NCI-H2029 (cell line): ENCODE measurements around the gene IFT25.

Experiments used
- DNase-seq: peaks from one replicate; lab custom pipeline; 2025; lab: John Stamatoyannopoulos, UW

IFT25 gene

DNA sequence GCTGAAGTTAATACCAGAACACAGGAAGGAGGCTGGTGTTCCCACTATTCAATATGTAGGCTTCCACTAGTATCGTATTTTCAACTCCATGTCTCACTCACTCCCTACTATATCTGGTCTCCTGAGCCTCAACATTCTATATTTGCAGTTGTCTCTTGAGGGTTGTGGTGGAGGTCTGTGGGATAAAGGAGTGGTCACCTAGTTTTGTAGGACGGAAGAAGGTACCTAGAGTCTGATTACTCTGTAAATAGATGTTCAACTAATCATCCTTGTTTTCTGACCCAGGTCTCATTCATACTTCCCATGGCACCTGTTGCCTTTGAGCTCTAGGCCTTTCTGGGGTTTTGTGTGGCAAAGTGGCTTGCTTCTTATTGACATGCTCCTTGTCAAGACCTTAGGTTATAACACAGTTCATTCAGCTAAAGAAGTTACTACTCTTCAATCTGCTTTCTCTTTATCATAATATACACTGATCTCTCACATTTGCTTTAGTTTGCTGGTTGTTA is 18.1 kb downstream of the IFT25 start:
- no peak for DNase-seq

DNA sequence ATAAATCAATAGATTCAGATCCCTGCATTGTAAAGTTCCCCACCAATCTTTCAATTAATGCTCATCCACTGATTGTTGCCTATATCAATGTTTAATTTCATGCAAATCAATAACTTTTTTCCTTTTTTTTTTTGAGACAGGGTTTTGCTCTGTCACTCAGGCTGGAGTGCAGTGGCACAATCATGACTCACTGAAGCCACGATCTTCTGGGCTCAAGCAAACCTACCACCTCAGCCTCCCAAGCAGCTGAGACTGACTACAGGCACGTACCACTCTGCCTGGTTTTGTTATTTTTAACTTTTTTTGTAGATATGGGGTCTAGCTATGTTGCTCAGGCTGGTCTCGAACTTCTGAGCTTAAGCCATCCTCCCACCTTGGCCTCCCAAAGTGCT is 25.8 kb downstream of the IFT25 start:
- DNase-seq: no peak

DNA sequence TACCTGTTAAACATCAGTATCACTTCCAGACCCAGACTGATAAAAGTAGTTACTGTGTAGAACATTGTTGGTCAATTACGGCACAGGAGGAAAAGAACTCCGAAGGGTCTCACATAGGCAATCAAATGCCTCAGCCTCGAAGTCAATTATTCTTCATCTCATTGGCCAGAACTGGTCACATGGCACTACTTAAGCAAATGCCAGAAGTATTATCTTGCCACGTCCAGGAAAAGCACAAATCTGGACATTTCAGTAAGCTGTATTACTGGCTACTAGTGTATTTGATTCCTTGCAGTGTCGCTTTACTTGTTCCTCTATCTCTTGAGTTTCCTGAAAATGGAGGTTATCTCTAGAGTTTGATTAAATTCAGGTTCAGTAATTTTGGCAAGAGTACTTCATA is 27.2 kb downstream of the IFT25 start:
- no peak for DNase-seq

DNA sequence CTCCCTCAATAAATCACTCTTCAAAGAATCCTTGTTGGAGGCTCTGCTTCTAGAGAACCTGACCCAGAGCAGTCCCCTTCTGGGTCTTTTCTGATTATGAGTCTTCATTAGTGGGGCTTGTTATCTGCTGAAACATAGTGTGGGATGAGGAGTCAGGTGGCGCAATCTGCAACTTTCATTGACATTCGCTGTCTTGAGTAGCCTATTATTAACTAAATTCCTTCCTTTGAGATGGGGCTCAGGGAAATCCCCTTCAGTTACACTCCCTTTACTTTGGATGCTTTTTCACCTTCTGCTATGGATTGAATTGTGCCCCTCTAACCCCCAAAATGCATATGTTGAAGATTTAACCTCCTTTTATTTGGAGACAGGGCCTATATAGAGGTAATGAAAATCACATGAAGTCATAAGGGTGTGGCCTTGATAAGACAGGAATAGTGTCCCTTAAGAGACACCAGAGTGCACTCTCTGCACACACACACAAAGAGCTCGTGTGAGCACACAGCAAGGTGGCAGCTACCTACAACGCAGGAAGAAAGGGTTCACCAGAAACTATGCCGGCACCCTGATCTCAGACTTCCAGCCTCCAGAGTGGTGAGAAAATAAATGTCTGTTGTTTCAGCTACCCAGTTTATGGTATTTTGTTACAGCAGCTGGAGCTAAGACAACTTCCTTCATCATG is 32.0 kb downstream of the IFT25 start:
- peak; percentile 38 for DNase-seq

DNA sequence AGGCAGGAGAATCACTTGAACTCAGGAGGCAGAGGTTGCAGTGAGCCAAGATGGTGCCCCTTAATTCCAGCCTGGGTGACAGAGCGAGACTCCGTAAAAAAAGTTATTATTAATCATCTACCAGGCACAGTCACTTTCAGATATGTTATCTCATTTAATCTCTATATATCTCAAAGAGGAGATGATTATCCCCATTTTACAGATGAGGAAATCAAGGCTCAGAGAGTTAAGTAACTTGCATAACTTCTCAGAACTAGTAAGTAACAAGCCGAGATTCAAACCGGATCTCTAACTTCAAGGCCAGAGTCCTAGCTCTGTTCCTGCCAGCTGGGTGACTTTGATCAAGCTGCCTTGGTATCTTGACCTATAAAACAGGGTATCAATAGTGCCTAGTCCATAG is 34.1 kb downstream of the IFT25 start:
- no peak for DNase-seq

DNA sequence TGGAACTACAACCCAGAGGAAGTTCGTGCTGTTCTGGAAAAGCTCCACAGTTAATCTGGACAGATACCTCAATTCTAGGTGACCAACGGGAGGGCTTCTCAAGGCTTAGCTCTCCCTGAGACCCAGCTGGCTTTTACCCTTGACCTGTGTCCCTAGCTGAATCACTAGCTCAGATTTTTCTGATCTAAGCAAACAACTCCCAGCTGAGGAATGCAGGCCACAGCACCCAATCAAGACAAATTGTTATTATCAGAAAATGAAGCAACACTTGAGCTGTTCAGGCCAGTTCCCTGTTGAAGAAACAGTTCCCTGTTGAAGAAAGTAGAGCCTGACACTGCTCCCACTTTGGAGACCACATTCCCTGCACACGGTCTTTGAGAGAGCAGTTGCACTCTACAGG is 35.6 kb downstream of the IFT25 start:
- DNase-seq: no peak

DNA sequence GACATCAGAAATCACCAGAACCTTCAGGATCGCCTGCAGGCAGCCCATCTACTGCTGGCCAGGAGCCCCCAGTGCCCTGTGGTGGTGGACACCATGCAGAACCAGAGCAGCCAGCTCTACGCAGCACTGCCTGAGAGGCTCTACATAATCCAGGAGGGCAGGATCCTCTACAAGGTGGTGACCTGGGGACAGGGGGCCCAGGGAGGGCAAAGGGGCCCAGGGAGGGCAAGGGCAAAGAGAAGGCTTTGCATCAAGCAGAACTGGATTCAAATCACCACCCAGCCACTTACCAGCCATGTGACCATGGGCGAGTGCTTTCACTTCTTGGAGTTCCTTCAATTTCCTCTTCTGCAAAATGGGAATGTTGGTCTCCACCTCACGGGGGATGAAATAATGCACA is 39.4 kb downstream of the IFT25 start:
- DNase-seq: no peak

DNA sequence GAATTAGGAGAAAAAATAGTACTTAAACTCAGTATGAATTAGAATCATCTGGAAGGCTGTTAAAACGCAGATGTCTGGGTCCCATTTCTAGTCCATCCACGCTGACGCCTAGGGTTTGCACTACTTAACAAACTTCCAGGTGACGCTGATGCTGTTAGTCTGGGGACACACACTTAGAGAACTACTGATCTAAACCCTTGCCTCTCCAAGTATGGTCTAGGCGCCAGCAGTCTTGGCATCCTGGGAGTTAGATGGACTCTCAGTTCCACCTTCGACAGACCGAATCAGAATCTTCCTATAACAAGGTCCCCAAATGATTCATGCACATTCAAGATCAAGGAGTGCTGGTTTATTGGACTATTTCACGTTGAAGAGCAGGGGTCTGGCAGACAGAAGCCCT is 40.0 kb downstream of the IFT25 start:
- no peak for DNase-seq

DNA sequence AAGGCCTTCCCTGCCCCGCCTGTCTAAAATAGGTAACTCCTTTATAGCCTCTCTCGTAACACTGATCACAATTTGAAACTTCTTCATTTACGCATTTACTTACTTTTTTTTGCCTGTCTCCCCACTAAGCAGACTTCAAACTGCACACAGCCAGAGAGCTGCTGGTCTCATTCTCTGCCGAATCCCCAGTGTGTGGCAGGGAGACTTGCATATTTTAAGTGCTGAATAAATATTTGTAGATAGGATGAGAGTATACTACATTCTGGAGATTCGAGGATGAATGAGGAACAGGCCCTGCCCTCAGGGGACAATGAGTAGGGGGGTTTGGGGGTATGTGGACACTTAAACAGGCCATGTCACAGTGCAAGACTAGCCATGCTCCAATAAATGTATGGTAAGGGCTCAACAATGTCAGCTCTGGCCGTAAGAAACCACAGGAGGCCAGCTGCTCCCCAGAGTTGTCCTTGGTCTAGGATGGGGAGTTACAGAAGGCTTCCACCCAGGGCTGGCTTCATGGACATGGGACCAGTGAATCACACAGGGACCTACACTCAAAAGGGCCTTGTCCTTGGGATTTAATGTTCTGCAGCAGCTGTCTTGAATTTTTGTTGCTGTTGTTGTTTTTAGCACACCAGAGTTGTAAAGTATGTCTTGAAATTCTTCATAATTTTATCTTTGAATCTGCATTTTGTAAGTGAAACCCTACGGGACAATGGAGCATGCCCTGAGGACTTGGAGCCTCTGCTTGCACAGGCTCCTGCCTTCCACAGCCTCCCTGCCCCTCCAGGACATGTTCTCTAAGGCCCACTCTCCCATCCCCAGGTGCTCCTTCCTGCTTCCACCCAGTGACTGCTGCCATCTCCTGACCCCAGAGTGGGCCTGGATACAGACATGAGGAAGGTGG is 43.0 kb downstream of the IFT25 start:
- DNase-seq: no peak

DNA sequence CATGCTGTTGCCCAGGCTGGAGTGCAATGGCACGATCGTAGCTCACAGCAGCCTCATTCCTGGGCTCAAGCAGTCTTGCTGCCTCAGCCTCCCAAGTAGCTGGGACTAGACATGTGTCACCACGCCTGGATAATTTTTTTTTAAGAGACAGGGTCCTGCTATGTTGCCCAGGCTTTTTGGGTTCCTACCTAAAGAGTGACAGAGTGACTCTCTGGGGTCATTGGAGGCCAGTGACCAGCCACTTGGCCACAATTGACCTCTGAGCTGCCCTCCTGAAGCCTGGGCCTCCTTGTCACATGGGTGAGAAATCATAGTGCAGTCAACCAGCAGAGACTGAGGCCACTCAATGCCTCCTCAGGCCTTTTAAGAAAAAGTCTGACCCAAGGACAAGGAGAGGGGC is 45.8 kb downstream of the IFT25 start:
- no peak for DNase-seq

DNA sequence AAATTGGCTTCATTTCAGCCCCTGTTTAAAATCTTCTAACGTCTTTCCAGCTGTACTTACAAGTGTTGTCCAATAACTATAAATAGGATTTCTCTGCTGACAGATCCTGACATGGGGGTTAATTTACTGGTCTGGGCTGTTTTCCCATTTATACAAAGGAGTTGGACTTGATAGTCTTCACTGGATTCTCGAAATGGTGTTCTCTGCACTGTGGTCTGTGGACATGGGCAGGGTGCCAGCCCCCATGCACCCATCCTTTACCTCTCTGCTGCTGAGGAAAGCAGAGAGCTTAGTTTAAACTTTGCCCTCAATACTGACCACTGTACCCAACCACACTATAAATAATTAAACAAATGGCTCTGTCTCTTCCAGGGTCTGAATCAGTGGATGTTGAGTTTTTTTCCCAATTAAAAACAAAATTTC is 46.3 kb downstream of the IFT25 start:
- peak; percentile 62 for DNase-seq

DNA sequence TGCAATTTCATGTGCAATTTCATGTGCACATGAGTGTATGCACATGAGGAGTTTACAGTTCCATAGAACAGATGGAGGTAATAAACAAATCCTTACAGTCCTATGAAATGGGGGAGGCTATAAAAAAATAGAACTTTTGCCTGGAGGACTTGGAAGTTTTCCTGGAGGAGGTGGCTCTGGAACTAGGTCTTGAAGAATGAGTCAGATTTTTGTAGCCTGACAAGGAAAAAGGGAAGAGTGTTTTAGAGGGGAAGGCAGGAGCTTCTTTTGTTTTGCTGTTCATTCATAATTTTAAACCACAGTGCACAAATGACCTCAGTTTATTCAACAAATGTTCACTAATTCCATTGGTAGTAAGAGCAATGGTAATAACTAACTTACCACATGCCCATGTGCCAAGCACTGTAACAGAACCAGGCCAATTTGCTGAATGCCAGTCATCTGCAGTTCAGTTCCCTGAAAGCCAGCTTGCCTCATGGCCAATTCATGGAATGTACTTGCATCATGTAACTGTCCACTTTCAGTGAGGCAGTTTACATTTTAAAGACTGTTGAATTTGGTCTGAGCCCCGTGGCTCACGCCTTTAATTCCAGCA is 48.8 kb downstream of the IFT25 start:
- no peak for DNase-seq

DNA sequence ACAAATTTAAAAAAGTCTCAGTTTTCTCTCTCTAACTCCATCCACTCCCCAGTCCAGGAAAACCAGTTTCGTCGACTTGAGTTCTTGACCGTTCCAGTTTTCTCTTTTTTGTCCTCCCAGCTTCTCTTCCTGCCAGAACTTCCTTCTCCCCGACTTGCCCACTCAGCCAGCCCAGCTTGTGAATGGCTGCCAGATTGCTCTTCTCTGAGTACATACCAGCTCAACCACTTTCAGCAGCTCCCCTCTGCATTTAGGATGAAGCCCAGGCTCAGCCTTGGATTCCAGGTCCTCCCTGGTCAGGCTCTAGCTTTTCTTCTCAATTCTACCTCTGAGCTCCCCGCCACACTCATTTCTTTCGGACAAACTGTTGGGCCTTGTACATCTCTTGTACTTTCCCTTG is 50.1 kb downstream of the IFT25 start:
- no peak for DNase-seq

DNA sequence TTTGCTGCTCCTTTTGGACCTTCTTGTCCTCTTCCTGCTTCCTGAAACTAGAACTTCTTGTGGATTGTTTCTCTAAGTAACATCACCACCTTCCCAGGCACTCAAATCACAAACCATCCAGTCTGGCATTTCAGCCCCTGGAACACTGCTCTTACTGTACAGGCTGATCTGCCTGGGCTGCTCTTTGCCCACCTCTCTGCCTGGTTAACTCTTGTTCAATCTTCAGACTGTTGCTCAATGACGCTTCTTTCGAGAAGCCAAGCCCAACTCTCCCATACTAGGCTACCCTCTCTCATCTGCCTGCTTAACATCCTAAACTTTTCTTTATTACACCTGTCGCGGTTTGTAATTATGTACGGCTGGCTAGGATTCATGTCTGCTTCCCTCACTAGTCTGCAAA is 50.9 kb downstream of the IFT25 start:
- DNase-seq: no peak

DNA sequence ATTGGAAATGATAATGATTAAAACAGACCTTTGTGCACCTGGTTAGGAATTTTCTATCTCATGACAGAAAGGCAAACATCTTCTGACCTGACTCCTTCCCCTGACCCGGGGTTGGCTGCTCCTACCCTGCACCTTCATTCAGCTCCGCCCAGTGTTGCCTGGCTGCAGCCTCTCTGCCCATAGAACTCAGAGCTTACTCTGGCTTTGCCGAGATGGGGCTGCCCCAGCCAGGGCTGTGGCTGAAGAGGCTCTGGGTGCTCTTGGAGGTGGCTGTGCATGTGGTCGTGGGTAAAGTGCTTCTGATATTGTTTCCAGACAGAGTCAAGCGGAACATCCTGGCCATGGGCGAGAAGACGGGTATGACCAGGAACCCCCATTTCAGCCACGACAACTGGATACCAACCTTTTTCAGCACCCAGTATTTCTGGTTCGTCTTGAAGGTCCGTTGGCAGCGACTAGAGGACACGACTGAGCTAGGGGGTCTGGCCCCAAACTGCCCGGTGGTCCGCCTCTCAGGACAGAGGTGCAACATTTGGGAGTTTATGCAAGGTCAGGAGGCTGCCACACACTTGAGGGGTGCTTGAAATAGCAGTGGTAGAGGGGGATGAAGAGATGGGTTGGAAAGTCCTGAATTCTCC is 51.4 kb downstream of the IFT25 start, which contains the start of gene DIO1:
TSS of gene DIO1 (plus strand) at position 189 of the 638 bp plus-strand sequence. CDS start at position 213, 24 bp downstream.
- DNase-seq: no peak

DNA sequence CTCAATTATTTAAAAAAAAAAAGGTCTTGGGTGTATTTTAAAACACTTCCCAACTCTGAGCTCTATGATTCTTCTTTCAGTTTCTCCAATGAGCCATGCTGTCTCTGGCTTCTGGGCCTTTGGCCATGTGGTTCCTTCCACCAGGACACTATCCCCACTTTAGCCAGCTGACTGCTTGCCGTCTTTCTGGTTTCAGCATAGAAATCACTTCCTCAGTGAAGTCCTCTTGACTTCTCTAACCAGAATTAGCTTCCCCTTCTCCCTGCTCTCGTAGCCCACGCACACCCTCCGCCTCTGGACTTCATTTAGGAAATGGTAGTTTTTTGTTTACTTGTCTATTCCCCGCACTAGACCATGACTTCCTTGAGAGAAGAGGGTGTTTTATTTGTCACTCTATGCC is 52.6 kb downstream of the IFT25 start:
- DNase-seq: no peak

DNA sequence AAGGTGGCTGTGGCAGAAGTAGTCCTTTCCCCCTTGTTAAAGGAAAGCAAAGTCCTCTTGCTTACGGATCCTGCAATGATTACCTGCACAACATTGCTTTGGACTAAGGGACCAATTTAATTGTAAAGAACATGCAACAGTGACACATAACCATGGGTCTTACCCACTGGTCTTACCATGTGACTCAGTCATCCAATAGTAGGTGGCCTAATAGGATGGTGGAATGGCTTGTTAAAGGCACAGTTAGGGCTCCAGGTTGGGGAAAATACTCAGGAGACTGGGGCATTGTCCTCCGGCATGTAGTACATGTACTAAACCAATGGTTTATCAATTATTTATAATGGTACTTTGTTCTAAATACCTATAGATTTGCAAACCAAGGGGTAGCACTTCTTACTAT is 53.8 kb downstream of the IFT25 start:
- no peak for DNase-seq

DNA sequence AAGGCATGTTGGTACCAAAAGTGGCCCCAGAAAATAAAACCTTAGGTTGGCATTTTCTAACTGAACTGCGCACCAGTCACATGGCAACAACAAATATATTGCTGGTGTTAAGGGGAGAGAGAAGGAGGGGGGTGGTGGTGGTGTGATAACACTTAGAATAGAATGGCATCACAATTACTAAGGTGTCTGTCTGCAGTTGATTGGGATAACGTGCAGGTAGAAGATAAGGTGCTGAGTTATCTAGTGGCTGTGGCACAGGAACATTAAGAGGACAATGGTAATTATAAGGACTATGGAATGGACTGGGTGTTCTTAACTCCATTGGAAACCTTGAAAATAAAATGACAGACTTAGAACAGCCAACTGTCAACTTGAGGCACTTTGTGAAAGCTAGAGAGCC is 54.5 kb downstream of the IFT25 start:
- no peak for DNase-seq

DNA sequence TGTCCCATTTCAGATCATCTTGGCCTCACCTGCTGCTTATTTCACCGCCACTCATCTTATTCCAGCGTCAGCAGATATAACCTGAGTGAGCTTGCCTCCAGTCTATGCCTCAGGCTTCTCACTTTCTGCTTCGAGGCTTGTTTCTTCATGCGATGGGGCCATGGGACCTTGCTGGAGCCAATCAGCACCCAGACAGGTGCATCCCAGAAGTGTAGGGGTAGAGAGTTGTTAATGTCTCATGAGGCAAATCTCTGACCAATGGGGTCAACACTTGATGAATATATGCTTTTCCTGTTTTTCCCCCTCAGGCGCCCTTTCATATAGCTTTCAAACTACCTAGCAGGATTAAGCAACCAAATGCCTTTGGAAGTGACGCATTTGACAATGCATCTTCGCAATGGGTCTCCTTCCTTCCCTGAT is 55.0 kb downstream of the IFT25 start:
- DNase-seq: no peak

DNA sequence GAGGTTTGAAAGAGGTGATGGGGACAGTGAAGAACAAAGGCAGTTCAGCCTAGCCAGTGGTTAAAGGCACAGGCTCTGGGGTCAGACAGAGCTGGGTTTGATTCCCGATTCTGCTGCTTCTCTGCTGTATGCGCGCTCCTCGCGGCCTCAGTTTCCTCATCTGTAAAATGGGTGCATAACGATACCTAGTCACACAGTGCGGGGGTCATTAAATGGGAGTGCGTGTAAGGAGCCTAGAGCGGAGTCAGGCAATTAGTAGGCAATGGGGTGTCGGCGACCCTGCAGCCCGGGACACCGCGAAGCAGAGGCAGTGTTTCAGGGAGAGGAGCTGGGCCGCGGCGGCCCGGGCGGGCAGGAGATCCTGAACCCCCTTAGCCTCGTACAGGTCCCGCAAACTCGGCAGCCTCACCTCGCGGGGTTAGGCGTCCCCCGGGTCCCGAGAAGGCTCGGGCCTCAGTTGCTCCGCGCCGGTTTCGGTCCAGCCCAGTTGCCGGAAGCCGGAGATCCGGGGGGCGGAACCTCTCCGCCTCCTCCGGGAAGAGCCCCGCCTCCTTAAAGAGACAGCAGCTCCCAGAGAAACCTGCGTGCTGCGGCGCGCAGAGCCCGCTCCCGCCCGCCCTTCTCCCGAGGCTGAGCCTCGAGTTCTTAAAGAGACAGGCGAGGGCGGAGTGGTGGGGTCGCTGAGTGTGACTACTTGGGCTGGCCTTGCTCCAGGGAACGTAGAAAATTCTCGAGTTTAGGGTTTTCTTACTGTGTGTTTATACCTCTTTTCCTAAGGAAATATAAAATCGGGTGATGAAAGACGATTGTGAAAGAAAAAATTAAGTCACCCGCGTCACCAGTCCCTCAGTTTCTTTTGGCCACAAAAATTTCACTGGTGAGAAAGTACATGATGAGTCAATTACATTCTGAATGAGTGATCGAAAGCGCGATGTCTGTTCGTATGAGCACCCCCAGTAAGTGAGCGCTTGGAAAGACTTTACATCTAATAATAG is 55.9 kb downstream of the IFT25 start, which contains the start of gene YIPF1:
TSS of gene YIPF1 (minus strand) at position 494 of the 995 bp plus-strand sequence. CDS start 860 bp downstream, outside the sequence.
- DNase-seq: peak; percentile 98

DNA sequence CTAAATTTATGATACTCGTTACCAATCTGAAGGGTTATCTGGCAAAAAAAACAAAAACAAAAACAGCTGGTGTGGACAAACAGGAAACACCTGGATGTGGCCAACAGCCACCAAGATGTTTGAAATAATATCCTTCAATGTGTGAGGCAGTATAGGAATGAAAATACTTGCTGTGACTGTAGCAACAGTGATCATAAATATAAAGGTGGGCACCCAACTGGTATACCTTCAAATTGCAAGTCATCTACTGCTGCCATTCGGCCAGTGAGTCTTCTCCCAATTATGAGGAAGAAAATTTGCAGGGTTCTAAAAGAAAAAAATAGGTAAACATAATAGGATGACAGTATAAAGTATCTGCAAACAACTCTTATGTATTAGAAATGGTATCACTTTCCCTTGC is 56.8 kb downstream of the IFT25 start:
- DNase-seq: no peak
